DMS79 treated with DMSO at 0.1 percent for 48 hours (cell line): ENCODE results near the gene FTH1.

Experiments used
- DNase-seq: peaks from one replicate; lab custom pipeline; 2025; lab: John Stamatoyannopoulos, UW

The FTH1 gene

GRCh38 chr11:61948505-61948904 lies 18.9 kb downstream of the FTH1 start:
- no peak for DNase-seq

GRCh38 chr11:61947486-61948210 lies 19.8 kb downstream of the FTH1 start:
- DNase-seq: peak; percentile 78

- no peak for DNase-seq
Observed at GRCh38 chr11:61946894-61947293, 20.5 kb downstream of the FTH1 start.

GRCh38 chr11:61945191-61945590 lies 22.2 kb downstream of the FTH1 start:
- no peak for DNase-seq

GRCh38 chr11:61940466-61940865 lies 27.0 kb downstream of the FTH1 start:
- no peak for DNase-seq

- no peak for DNase-seq
Observed at GRCh38 chr11:61935861-61936260, 31.6 kb downstream of the FTH1 start.

GRCh38 chr11:61930933-61931332 lies 36.5 kb downstream of the FTH1 start:
- DNase-seq: no peak

- no peak for DNase-seq
Observed at GRCh38 chr11:61928606-61929005, 38.8 kb downstream of the FTH1 start.

GRCh38 chr11:61927501-61927900 lies 39.9 kb downstream of the FTH1 start:
- no peak for DNase-seq

- DNase-seq: no peak
Observed at GRCh38 chr11:61926235-61926634, 41.2 kb downstream of the FTH1 start.

- no peak for DNase-seq
Observed at GRCh38 chr11:61925736-61926135, 41.7 kb downstream of the FTH1 start.

- no peak for DNase-seq
Observed at GRCh38 chr11:61924064-61924455, 43.4 kb downstream of the FTH1 start.

GRCh38 chr11:61923166-61924063 lies 44.0 kb downstream of the FTH1 start:
- DNase-seq: no peak

GRCh38 chr11:61922539-61922938 lies 44.9 kb downstream of the FTH1 start:
- no peak for DNase-seq

- DNase-seq: no peak
Observed at GRCh38 chr11:61921446-61921845, 46.0 kb downstream of the FTH1 start.

GRCh38 chr11:61919705-61920631 lies 47.5 kb downstream of the FTH1 start:
- peak; percentile 26 for DNase-seq

GRCh38 chr11:61918938-61919704 lies 48.3 kb downstream of the FTH1 start:
- no peak for DNase-seq

GRCh38 chr11:61918251-61918937 lies 49.0 kb downstream of the FTH1 start:
- DNase-seq: no peak

GRCh38 chr11:61917334-61918109 lies 49.9 kb downstream of the FTH1 start, which contains the start of gene RAB3IL1:
Gene RAB3IL1, minus strand, starts transcription at chr11:61917566. Its CDS starts 199 bp downstream, at chr11:61917367.
- DNase-seq: no peak
